ENCODE data around the gene GLI1.
A peak's percentile ranks its signal among the peaks of the same experiment; 100 is the strongest.
"Not testable (repeated sequence)": the region's sequence is repeated elsewhere in the genome, so short reads cannot be mapped to it uniquely, and the experiment has no call there.

Gene GLI1

DNA sequence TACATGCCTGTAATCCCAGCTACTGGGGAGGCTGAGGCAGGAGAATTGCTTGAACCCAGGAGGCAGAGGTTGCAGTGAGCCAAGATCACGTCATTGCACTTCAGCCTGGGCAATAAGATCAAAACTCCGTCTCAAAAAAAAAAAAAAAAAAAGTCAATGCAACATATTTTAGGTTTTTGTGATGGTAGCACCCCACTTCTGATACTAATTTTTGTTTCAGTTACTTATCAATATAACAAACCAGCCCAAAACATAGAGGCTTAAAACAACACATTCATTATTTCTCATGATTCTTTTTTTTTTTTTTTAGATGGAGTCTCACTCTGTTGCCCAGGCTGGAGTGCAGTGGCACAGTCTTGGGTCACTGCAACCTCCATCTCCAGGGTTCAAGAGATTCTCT lies 18.2 kb upstream of the GLI1 start:
- not testable (repeated sequence) for DNase-seq (ENCODE audit: low read depth in 3 of 3)

DNA sequence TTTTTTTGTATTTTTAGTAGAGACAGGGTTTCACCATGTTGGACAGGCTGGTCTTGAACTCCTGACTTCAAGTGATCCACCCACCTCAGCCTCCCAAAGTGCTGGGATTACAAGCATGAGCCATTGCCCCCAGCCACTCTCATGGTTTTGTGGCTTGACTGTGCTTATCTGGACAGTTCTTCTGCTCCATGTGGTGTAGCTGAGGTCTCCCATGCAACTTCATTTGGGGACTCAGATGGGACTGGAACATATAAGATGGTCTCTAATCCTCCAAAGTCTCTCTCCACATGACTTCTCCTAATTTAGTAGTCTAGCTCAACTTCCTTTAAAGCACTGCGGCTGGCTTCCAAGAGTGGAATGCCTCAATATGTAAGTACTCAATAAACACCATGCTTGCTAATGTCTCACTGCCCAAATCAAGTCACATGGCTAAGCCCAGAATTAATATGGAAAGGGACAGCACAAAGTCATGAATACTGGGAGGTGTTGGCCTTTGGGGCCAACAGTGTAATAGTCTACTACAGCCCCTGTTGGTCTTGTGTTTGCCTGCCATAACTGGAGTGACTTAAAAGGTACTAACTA lies 17.6 kb upstream of the GLI1 start:
- DNase-seq (ENCODE audit: low read depth in 3 of 3): no peak

DNA sequence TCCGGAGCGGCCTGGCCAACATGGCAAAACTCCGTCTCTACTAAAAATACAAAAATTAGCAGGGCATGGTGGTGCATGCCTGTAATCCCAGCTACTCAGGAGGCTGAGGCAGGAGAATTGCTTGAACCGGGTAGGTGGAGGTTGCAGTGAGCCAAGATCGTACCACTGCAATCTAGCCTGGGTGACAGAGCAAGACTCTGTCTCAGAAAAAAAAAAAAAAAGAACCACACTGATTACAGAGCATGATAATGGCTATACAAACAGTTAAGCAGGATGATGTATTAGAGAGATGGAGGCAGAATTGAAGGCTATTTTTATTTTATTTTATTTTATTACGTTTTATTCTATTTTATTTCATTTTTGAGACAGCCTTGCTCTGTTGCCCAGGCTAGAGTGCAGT lies 15.2 kb upstream of the GLI1 start:
- DNase-seq (ENCODE audit: low read depth in 3 of 3): not testable (repeated sequence)

GRCh38 chr12:57444744-57445143 lies 14.8 kb upstream of the GLI1 start:
- no peak for DNase-seq (ENCODE audit: low read depth in 3 of 3)

DNA sequence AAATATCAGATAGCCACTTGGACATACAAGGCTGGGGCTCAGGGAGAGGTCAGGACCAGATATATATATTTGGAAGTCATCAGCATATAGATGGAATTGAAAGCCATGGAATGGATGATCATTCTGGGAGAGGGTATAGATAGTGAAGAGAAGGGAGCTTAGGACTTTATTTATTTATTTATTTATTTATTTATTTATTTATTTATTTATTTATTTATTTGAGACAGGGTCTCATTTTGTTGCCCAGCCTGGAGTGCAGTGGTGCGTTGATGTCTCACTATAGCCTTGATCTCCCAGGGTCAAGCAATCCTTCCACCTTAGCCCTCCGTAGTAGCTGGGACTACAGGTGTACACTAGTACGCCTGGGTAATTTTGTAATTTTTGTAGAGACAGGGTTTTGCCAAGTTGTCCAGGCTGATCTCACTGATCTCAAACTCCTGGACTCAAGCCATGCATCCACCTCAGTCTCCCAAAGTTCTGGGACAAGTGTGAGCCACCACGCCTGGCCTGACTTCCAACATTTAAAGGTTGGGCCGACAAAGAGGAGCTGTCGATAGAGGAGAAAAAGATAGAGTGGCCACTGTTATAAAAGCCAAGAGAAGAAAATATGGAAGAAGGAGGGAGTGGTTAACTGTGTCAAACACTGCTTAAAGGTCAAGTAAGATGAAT lies 13.2 kb upstream of the GLI1 start:
- no peak for DNase-seq (ENCODE audit: low read depth in 3 of 3)

- no peak for DNase-seq (ENCODE audit: low read depth in 3 of 3)
Measured at GRCh38 chr12:57448669-57449068, 10.9 kb upstream of the GLI1 start.

DNA sequence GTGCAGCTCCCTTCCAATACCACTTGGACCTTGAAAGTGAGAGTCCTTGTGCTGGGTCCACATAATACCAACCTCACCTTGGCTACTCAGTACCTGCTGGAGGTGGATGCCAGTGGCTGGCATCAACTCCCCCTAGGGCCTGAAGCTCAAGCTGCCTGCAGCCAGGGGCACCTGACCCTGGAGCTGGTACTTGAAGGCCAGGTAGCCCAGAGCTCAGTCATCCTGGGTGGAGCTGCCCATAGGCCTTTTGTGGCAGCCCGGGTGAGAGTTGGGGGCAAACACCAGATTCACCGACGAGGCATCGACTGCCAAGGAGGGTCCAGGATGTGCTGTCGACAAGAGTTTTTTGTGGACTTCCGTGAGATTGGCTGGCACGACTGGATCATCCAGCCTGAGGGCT lies 10.2 kb upstream of the GLI1 start:
- no peak for DNase-seq (ENCODE audit: low read depth in 3 of 3)

DNA sequence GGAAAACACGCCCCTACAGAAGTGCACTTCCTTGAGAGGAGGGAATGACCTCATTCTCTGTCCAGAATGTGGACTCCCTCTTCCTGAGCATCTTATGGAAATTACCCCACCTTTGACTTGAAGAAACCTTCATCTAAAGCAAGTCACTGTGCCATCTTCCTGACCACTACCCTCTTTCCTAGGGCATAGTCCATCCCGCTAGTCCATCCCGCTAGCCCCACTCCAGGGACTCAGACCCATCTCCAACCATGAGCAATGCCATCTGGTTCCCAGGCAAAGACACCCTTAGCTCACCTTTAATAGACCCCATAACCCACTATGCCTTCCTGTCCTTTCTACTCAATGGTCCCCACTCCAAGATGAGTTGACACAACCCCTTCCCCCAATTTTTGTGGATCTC lies 9.5 kb upstream of the GLI1 start:
- no peak for DNase-seq (ENCODE audit: low read depth in 3 of 3)

- DNase-seq (ENCODE audit: low read depth in 3 of 3): no peak
Measured at GRCh38 chr12:57451233-57451778, 8.3 kb upstream of the GLI1 start.

GRCh38 chr12:57452181-57452936 lies 7.2 kb upstream of the GLI1 start:
- no peak for DNase-seq (ENCODE audit: low read depth in 3 of 3)

GRCh38 chr12:57452937-57453509 lies 6.6 kb upstream of the GLI1 start:
- no peak for DNase-seq (ENCODE audit: low read depth in 3 of 3)

GRCh38 chr12:57454213-57454565 lies 5.4 kb upstream of the GLI1 start:
- no peak for DNase-seq (ENCODE audit: low read depth in 3 of 3)

GRCh38 chr12:57454566-57455373 lies 4.8 kb upstream of the GLI1 start, which contains the start of gene INHBE:
Gene INHBE (plus strand): TSS chr12:57455307. CDS start chr12:57455537, 230 bp downstream.
- no peak for DNase-seq (ENCODE audit: low read depth in 3 of 3)

- no peak for DNase-seq (ENCODE audit: low read depth in 3 of 3)
Measured at GRCh38 chr12:57455374-57456144, 4.0 kb upstream of the GLI1 start.

DNA sequence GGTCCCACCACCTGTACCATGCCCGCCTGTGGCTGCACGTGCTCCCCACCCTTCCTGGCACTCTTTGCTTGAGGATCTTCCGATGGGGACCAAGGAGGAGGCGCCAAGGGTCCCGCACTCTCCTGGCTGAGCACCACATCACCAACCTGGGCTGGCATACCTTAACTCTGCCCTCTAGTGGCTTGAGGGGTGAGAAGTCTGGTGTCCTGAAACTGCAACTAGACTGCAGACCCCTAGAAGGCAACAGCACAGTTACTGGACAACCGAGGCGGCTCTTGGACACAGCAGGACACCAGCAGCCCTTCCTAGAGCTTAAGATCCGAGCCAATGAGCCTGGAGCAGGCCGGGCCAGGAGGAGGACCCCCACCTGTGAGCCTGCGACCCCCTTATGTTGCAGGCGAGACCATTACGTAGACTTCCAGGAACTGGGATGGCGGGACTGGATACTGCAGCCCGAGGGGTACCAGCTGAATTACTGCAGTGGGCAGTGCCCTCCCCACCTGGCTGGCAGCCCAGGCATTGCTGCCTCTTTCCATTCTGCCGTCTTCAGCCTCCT lies 3.4 kb upstream of the GLI1 start:
- no peak for DNase-seq (ENCODE audit: low read depth in 3 of 3)

- no peak for DNase-seq (ENCODE audit: low read depth in 3 of 3)
Measured at GRCh38 chr12:57456737-57457490, 2.7 kb upstream of the GLI1 start.

GRCh38 chr12:57458665-57459054 lies 925 bp upstream of the GLI1 start:
- no peak for DNase-seq (ENCODE audit: low read depth in 3 of 3)

- DNase-seq (ENCODE audit: low read depth in 3 of 3): peak; percentile 77 to 89 (median 86)
Measured at GRCh38 chr12:57459055-57459749, 383 bp upstream of the GLI1 start.

DNA sequence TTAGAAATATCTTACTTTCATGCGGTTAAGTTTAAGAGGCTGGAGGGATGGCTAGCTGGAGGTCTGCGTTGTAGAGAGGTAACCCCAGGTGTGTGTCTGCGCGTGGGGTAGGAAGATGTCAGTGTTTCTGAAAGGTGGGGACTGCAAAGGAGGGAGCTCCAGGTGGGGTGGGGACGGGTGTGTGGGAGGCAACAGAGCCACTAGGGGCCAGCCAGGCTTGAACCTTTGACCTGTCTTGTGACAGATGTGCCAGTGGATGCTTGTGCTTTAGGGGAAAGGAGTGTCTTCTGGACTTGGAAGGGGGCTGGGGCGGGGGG lies 841 bp downstream of the GLI1 start:
- DNase-seq (ENCODE audit: low read depth in 3 of 3): no peak

All from stimulated activated CD4-positive, alpha-beta T cell treated with anti-CD3 and anti-CD28 coated beads, TNF-alpha, amount 100 ng/mL, for 4 hours (primary cell).